Measurements from ENCODE around the gene PARP15. TPM values are rescaled to one million over a fixed set of nuclear protein-coding genes. Genes with fewer than 3 reads are reported as not detected.

The PARP15 gene
- total and polyA plus RNA-seq, 2 of the 4 experiments (the other 2 are of a cell fraction), result 0.10 TPM; not detected in 1

DNA sequence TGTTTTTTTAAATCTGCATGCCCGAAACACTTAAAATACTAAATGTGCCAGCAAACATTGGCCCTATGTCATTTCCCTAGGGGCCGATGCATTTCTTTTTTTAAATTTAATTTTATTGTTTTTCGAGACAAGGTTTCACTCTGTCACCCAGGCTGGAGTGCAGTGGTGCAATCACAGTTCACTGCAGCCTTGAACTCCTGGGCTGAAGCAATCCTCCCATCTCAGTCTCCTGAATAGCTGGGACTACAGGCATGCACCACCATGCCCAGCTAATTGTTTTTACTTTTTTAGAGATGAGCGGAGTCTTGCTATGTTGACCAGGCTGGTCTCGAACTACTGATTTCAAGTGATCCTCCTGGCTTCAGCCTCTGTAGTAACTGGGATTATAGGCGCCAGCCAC lies 18.8 kb upstream of the PARP15 start:
- Histone ChIP-seq H2AK5ac (ENCODE audit: low read depth, low read length) (no peak overlapping the region), H4K8ac (ENCODE audit: low read depth in 2 of 2, low read length in 2 of 2) (no peak overlapping the region), H2BK15ac (ENCODE audit: low read depth, low read length) (no peak overlapping the region), H2BK5ac (ENCODE audit: low read depth, low read length, poor library complexity, severe bottlenecking) (no peak overlapping the region), H3K9me1 (ENCODE audit: insufficient read depth, low read length) (peaks cover 4% of the 10 kb centered on the region; the same call in 1 of the 2 replicates), H3K9ac (ENCODE audit: low read depth, low read length) (no peak overlapping the region), H2AK9ac (replicated peaks; ENCODE audit: low read depth, low read length, poor library complexity) (no peak overlapping the region), H2BK120ac (ENCODE audit: low read depth, low read length) (no peak overlapping the region), H3K4me1 (ENCODE audit: control insufficient read depth, insufficient read depth, low read length) (peaks cover 5% of the 10 kb centered on the region), H3K36me3 (ENCODE audit: control insufficient read depth, insufficient read depth, low read length) (peaks cover 13% of the 10 kb centered on the region; the same call in 1 of the 2 replicates), H3K4ac (ENCODE audit: low read depth, low read length) (no peak overlapping the region), H3K9me3 (ENCODE audit: control insufficient read depth, insufficient read depth, low read length) (no peaks in the 10 kb centered on the region), H3K4me2 (ENCODE audit: low read depth, low read length) (no peak overlapping the region), H2BK20ac (ENCODE audit: low read depth, low read length) (no peak overlapping the region), H3K23ac (ENCODE audit: low read depth, low read length) (no peak overlapping the region), H2AFZ (replicated peaks; ENCODE audit: low read length, poor library complexity) (no peak overlapping the region), H4K91ac (ENCODE audit: insufficient read depth, low read depth, low read length) (no peak overlapping the region), H3K79me1 (ENCODE audit: low read depth in 1 of 2, low read length in 2 of 2) (peaks cover 2 to 3% of the 10 kb centered on the region in 2 experiments; a peak in 2 of 4 replicates), H4K20me1 (ENCODE audit: insufficient read depth, low read length) (no peaks in the 10 kb centered on the region), H3K18ac (ENCODE audit: low read depth, low read length) (no peak overlapping the region), H3K27ac (ENCODE audit: insufficient read depth, low read length) (no peak overlapping the region), H4K5ac (ENCODE audit: low read depth, low read length) (no peak overlapping the region), H3K56ac (ENCODE audit: extremely low read depth, insufficient read depth, low read length) (no peak overlapping the region), H3K4me3 (ENCODE audit: insufficient read depth, low read depth, low read length) (no peak overlapping the region), H3K27me3 (ENCODE audit: control insufficient read depth, insufficient read depth, low read length) (no peaks in the 10 kb centered on the region), H3K14ac (replicated peaks; ENCODE audit: low read depth, low read length) (no peak overlapping the region)
- ChIA-PET POLR2A (ENCODE audit: unreplicated experiment) (no interaction called here), CTCF (interaction anchor here (7.3 kb wide), 1 partner anchor 121 kb away, joined by 34 read pairs; no protein-coding TSS in a partner anchor)
- no peak for DNase-seq
- TF ChIP-seq CHD1 (IDR thresholded peaks at IDR 0.05; ENCODE audit: low read depth, low read length), result no peak
- TF ChIP-seq, protein P1, sequence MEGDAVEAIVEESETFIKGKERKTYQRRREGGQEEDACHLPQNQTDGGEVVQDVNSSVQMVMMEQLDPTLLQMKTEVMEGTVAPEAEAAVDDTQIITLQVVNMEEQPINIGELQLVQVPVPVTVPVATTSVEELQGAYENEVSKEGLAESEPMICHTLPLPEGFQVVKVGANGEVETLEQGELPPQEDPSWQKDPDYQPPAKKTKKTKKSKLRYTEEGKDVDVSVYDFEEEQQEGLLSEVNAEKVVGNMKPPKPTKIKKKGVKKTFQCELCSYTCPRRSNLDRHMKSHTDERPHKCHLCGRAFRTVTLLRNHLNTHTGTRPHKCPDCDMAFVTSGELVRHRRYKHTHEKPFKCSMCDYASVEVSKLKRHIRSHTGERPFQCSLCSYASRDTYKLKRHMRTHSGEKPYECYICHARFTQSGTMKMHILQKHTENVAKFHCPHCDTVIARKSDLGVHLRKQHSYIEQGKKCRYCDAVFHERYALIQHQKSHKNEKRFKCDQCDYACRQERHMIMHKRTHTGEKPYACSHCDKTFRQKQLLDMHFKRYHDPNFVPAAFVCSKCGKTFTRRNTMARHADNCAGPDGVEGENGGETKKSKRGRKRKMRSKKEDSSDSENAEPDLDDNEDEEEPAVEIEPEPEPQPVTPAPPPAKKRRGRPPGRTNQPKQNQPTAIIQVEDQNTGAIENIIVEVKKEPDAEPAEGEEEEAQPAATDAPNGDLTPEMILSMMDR (conservative IDR thresholded peaks at IDR 0.05; ENCODE audit: low read depth, low read length), result no peak
- TF ChIP-seq, protein P2, sequence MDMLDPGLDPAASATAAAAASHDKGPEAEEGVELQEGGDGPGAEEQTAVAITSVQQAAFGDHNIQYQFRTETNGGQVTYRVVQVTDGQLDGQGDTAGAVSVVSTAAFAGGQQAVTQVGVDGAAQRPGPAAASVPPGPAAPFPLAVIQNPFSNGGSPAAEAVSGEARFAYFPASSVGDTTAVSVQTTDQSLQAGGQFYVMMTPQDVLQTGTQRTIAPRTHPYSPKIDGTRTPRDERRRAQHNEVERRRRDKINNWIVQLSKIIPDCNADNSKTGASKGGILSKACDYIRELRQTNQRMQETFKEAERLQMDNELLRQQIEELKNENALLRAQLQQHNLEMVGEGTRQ (IDR thresholded peaks at IDR 0.05; ENCODE audit: low read depth, low read length), result no peak
- no peak for TF ChIP-seq MXI1 (IDR thresholded peaks at IDR 0.05; ENCODE audit: borderline replicate concordance, low read depth, low read length)
- TF ChIP-seq MAZ (IDR thresholded peaks at IDR 0.05; ENCODE audit: borderline replicate concordance, low read depth, low read length), result no peak
- no peak for TF ChIP-seq CEBPB (IDR thresholded peaks at IDR 0.05; ENCODE audit: low read depth, low read length)
- TF ChIP-seq POLR2A (IDR thresholded peaks at IDR 0.05; ENCODE audit: low read depth, low read length), result no peak
- no peak for TF ChIP-seq RAD21 (IDR thresholded peaks at IDR 0.05; ENCODE audit: low read length)
- intact Hi-C loops (cut with micrococcal nuclease) (no loop called here), dilution Hi-C loops (cut with HindIII; ENCODE audit: low sequenced_read_pairs, unreplicated experiment) (no loop called here), in situ Hi-C loops (cut with MboI; ENCODE audit: low sequenced_read_pairs) (loop anchor here (5.0 kb wide), 1 partner anchor 119 kb away; no protein-coding TSS in a partner anchor)
- no CpG with 5 or more reads among the region's 6 CpGs for WGBS, 2 experiments (ENCODE audit: extremely low coverage in 2 of 2, insufficient read length in 1 of 2)
- BruUV-seq (replicated peaks), result no TSS peak
- ATAC-seq (ENCODE audit: low read depth), result no peak
